ENCODE measurements around the gene TAF11L14.

The TAF11L14 gene

GRCh38 chr5:17679597-17680203 lies 45.4 kb downstream of the TAF11L14 start:
- DNase-seq (ENCODE audit: low spot score) = no peak

- peak; percentile 1 for DNase-seq (ENCODE audit: low spot score)
Measured at GRCh38 chr5:17680737-17681136, 46.5 kb downstream of the TAF11L14 start.
